Measurements from ENCODE around the gene THSD4.

GRCh38 chr15:71649894-71650293 is 534.6 kb downstream of the THSD4 start:
- TF ChIP-seq POLR2AphosphoS2 (conservative IDR thresholded peaks at IDR 0.05; ENCODE audit: low read length) (no peak), SMC3 (IDR thresholded peaks at IDR 0.05) (no peak), BHLHE40 (IDR thresholded peaks at IDR 0.05; ENCODE audit: low read depth, low read length) (no peak), PBX3 (IDR thresholded peaks at IDR 0.05) (no peak), SREBF2 (IDR thresholded peaks at IDR 0.05) (no peak), RAD21 (conservative IDR thresholded peaks at IDR 0.05 in 1 of 2, IDR thresholded peaks at IDR 0.05 in 1 of 2) (no peak), POLR2A (IDR thresholded peaks at IDR 0.05; ENCODE audit: low read length) (no peak), CHD2 (IDR thresholded peaks at IDR 0.05; ENCODE audit: low read length, partially characterized antibody) (no peak), EHMT2 (IDR thresholded peaks at IDR 0.05; ENCODE audit: low read depth) (no peak), MAFK (IDR thresholded peaks at IDR 0.05; ENCODE audit: partially characterized antibody) (no peak)
- TF ChIP-seq, protein P1, sequence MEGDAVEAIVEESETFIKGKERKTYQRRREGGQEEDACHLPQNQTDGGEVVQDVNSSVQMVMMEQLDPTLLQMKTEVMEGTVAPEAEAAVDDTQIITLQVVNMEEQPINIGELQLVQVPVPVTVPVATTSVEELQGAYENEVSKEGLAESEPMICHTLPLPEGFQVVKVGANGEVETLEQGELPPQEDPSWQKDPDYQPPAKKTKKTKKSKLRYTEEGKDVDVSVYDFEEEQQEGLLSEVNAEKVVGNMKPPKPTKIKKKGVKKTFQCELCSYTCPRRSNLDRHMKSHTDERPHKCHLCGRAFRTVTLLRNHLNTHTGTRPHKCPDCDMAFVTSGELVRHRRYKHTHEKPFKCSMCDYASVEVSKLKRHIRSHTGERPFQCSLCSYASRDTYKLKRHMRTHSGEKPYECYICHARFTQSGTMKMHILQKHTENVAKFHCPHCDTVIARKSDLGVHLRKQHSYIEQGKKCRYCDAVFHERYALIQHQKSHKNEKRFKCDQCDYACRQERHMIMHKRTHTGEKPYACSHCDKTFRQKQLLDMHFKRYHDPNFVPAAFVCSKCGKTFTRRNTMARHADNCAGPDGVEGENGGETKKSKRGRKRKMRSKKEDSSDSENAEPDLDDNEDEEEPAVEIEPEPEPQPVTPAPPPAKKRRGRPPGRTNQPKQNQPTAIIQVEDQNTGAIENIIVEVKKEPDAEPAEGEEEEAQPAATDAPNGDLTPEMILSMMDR (IDR thresholded peaks at IDR 0.05), result no peak

All from A549 (cell line).